ENCODE measurements around the gene AXIN1.

DNA sequence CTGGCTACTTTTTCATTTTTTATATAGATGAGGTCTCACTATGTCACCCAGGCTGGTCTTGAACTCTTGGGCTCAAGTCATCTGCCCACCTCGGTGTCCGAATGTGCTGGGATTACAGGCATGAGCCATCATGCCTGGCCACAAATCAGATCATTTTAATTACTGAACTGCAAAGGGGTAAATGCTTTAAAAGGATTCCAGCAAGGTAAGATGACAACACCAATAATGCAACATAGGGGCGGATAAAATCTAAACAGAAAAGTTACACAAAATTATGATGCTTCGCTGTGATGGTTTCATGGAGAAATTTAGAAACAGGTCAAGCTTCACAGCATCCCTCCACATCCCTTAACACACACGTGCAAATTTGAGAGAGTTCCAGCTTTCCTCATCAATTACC lies 32.3 kb downstream of the AXIN1 start:
- TF ChIP-seq EZH2 (IDR thresholded peaks at IDR 0.05; ENCODE audit: borderline replicate concordance, low read depth, low read length, poor library complexity, severe bottlenecking) = no peak
- TF ChIP-seq, protein P1, sequence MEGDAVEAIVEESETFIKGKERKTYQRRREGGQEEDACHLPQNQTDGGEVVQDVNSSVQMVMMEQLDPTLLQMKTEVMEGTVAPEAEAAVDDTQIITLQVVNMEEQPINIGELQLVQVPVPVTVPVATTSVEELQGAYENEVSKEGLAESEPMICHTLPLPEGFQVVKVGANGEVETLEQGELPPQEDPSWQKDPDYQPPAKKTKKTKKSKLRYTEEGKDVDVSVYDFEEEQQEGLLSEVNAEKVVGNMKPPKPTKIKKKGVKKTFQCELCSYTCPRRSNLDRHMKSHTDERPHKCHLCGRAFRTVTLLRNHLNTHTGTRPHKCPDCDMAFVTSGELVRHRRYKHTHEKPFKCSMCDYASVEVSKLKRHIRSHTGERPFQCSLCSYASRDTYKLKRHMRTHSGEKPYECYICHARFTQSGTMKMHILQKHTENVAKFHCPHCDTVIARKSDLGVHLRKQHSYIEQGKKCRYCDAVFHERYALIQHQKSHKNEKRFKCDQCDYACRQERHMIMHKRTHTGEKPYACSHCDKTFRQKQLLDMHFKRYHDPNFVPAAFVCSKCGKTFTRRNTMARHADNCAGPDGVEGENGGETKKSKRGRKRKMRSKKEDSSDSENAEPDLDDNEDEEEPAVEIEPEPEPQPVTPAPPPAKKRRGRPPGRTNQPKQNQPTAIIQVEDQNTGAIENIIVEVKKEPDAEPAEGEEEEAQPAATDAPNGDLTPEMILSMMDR (conservative IDR thresholded peaks at IDR 0.05; ENCODE audit: low read depth, low read length) = no peak
